ENCODE results near the gene SLC4A2. TPM values are rescaled to one million over a fixed set of nuclear protein-coding genes. Genes with fewer than 3 reads are reported as not detected.

SLC4A2 gene
- total RNA-seq, 1 donor from 2014 or later: 178 TPM

DNA sequence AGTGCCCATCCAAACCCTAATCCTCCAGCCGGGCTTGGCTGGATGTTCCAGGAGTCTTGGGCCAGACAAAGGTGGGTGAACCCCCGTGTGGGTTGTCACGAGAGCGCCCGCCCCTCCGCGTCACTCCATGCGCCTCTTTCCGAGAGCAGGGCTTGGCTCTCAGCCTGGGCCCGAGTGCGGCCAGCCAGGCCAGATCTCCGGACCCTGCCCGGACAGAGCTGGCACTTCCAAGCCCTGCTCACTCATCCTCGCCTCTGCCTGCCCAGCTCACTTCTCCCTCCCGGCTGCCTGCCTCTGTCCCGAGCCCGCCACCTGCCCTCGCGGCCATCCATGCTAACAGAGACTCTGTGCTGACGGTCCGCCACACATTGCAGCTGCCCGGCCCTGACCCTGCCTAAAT lies 61.5 kb downstream of the SLC4A2 start:
- H3K36me3 ChIP-seq: peaks cover 77% of the 10 kb centered on the region
- H3K9me3 ChIP-seq: no peaks in the 10 kb centered on the region
- no peaks in the 10 kb centered on the region for H3K4me1 ChIP-seq
- intact Hi-C loops (cut with DNase I): no loop called here
- TF ChIP-seq, protein P1, sequence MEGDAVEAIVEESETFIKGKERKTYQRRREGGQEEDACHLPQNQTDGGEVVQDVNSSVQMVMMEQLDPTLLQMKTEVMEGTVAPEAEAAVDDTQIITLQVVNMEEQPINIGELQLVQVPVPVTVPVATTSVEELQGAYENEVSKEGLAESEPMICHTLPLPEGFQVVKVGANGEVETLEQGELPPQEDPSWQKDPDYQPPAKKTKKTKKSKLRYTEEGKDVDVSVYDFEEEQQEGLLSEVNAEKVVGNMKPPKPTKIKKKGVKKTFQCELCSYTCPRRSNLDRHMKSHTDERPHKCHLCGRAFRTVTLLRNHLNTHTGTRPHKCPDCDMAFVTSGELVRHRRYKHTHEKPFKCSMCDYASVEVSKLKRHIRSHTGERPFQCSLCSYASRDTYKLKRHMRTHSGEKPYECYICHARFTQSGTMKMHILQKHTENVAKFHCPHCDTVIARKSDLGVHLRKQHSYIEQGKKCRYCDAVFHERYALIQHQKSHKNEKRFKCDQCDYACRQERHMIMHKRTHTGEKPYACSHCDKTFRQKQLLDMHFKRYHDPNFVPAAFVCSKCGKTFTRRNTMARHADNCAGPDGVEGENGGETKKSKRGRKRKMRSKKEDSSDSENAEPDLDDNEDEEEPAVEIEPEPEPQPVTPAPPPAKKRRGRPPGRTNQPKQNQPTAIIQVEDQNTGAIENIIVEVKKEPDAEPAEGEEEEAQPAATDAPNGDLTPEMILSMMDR (IDR thresholded peaks at IDR 0.05): no peak
- H3K27me3 ChIP-seq: no peaks in the 10 kb centered on the region
- ATAC-seq (no peak), DNase-seq (no peak)
- no peak overlapping the region for H3K27ac ChIP-seq
- H3K4me3 ChIP-seq: no peak overlapping the region

DNA sequence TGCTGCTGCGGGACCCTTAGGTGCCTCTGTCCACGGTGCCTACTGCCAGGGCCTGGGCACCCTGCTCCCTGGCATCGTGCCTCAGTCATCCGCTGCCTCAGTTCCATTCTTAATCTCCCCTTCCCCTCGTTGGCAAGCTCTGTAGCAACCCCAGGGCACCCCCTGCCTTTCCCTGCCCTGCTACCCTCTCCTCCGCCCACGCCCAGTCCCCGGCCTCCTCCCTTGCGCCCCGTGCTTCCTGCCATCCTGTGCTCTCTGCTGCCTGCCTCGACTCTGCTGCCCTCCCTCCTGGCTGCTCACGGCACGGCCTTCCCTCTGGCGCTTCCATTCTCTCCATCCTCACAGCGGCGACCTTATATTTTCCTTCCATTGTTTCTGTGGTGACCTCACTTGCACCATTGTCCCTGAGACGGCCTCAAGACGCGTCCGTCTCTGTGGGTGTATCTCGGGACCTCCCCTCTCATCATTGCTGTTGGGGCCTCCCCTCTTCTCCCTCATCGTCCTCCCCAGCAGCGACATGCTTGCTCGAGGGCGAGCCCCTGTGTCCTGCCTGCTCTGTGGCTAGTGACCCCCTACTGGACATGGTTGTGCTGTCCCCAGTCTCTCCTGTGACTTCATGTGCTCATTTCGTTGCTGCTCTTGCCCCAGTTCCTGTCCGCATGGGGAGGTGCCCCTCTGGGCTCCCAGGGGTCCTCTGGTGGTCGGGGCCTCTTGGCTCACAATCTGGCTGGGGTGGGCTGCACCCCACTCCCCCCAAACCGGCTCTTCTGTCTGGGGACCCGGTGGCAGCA lies 62.2 kb downstream of the SLC4A2 start:
- H3K4me3 ChIP-seq: no peak overlapping the region
- ATAC-seq (no peak), DNase-seq (no peak)
- H3K9me3 ChIP-seq: no peaks in the 10 kb centered on the region
- H3K4me1 ChIP-seq: no peaks in the 10 kb centered on the region
- no peak overlapping the region for H3K27ac ChIP-seq
- TF ChIP-seq, protein P1 (IDR thresholded peaks at IDR 0.05): no peak
- no peaks in the 10 kb centered on the region for H3K27me3 ChIP-seq
- peaks cover 78% of the 10 kb centered on the region for H3K36me3 ChIP-seq
- intact Hi-C loops (cut with DNase I): no loop called here

- H3K4me1 ChIP-seq: no peaks in the 10 kb centered on the region
- no peak overlapping the region for H3K27ac ChIP-seq
- intact Hi-C loops (cut with DNase I): no loop called here
- H3K9me3 ChIP-seq: no peaks in the 10 kb centered on the region
- DNase-seq (no peak), ATAC-seq (no peak)
- TF ChIP-seq, protein P1 (IDR thresholded peaks at IDR 0.05): no peak
- no peak overlapping the region for H3K4me3 ChIP-seq
- peaks cover 84% of the 10 kb centered on the region for H3K36me3 ChIP-seq
- no peaks in the 10 kb centered on the region for H3K27me3 ChIP-seq
These were observed 62.9 kb downstream of the SLC4A2 start for GRCh38 chr7:151122276-151122675.

GRCh38 chr7:151122796-151123157 lies 63.4 kb downstream of the SLC4A2 start:
- no peaks in the 10 kb centered on the region for H3K27me3 ChIP-seq
- intact Hi-C loops (cut with DNase I): no loop called here
- TF ChIP-seq, protein P1 (IDR thresholded peaks at IDR 0.05): no peak
- peaks cover 81% of the 10 kb centered on the region for H3K36me3 ChIP-seq
- no peak overlapping the region for H3K4me3 ChIP-seq
- no peaks in the 10 kb centered on the region for H3K4me1 ChIP-seq
- no peak for DNase-seq
- H3K27ac ChIP-seq: no peak overlapping the region
- no peaks in the 10 kb centered on the region for H3K9me3 ChIP-seq
- no peak for ATAC-seq

- DNase-seq: no peak
- Histone ChIP-seq H3K9me3 (no peaks in the 10 kb centered on the region), H3K36me3 (peaks cover 80% of the 10 kb centered on the region), H3K4me3 (no peak overlapping the region), H3K27me3 (no peaks in the 10 kb centered on the region), H3K27ac (no peak overlapping the region), H3K4me1 (no peaks in the 10 kb centered on the region)
- intact Hi-C loops (cut with DNase I): no loop called here
- ATAC-seq: no peak
- TF ChIP-seq, protein P1 (IDR thresholded peaks at IDR 0.05): no peak
These were observed 63.9 kb downstream of the SLC4A2 start for GRCh38 chr7:151123158-151123821.
